Measurements from ENCODE around the gene CHCHD4. TPM values are rescaled to one million over a fixed set of nuclear protein-coding genes. Genes with fewer than 3 reads are reported as not detected.
"Not testable (repeated sequence)": the region's sequence is repeated elsewhere in the genome, so short reads cannot be mapped to it uniquely, and the experiment has no call there.

Gene CHCHD4
- total RNA-seq, 4 donors from 2014 or later = 14.5 to 32.9 (median 25.7) TPM

DNA sequence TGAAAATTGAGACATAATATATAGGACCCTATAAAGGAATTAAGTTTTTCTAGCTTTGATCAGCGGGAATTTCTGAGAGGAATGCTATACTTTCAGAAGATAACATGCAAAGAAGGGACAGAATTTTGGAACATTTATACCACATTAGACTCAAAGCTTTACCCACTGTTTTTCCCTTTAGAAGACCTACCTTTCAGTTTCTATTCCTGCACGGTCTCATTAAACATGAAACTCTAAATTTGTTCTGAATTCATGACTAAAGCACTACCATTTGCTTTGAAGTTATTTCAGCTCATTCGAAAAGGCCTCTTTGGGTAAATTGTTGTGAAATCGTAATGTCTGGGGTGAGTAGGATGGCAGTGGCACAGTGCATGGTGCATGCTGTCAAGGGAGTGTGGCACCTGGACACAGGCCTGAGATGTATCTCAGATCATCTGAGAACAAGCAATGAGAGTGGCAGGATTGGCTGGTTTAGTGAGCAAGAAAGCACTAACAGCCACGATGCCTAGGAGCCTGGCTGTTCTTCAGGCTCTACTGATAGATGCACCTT lies 42.5 kb downstream of the CHCHD4 start:
- WGBS, 2 donors (ENCODE audit: low coverage in 1 of 2) = 85 to 88% methylated on average over 5 of the region's 5 CpGs
- Histone ChIP-seq H3K4me1 (no peaks in the 10 kb centered on the region), H3K9me3 (no peaks in the 10 kb centered on the region), H3K27ac (no peak overlapping the region), H3K36me3 (no peaks in the 10 kb centered on the region), H3K27me3 (no peaks in the 10 kb centered on the region), H3K4me3 (no peak overlapping the region)
- no peak for ATAC-seq
- TF ChIP-seq POLR2AphosphoS5 (IDR thresholded peaks at IDR 0.05) = no peak
- TF ChIP-seq POLR2A (IDR thresholded peaks at IDR 0.05) = no peak

DNA sequence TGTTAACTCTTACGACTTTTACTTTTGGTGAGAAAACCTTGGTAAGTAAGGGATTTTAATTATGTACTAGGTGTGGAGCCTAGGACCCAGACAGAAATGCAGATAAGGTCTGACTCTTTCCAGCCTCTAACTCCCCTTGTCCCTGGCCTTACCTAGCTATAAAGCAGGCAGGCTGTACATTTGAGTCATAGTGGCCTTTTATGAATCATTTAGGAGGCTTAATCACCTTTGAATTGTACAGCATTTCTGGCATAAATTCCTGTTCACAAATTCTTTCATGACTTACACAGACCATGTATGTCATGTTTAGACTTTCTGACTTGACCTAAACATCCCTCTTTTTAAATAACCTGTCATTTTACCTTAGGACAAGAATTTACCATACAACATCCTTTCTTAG lies 47.4 kb downstream of the CHCHD4 start:
- Histone ChIP-seq H3K36me3 (no peaks in the 10 kb centered on the region), H3K4me3 (no peak overlapping the region), H3K9me3 (no peaks in the 10 kb centered on the region), H3K27ac (no peak overlapping the region), H3K27me3 (no peaks in the 10 kb centered on the region), H3K4me1 (no peaks in the 10 kb centered on the region)
- TF ChIP-seq, protein P1, sequence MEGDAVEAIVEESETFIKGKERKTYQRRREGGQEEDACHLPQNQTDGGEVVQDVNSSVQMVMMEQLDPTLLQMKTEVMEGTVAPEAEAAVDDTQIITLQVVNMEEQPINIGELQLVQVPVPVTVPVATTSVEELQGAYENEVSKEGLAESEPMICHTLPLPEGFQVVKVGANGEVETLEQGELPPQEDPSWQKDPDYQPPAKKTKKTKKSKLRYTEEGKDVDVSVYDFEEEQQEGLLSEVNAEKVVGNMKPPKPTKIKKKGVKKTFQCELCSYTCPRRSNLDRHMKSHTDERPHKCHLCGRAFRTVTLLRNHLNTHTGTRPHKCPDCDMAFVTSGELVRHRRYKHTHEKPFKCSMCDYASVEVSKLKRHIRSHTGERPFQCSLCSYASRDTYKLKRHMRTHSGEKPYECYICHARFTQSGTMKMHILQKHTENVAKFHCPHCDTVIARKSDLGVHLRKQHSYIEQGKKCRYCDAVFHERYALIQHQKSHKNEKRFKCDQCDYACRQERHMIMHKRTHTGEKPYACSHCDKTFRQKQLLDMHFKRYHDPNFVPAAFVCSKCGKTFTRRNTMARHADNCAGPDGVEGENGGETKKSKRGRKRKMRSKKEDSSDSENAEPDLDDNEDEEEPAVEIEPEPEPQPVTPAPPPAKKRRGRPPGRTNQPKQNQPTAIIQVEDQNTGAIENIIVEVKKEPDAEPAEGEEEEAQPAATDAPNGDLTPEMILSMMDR (IDR thresholded peaks at IDR 0.05) = no peak
- 75 to 100% methylated on average over 1 of the region's 1 CpG for WGBS, 2 donors (ENCODE audit: low coverage in 1 of 2)
- ATAC-seq = no peak

DNA sequence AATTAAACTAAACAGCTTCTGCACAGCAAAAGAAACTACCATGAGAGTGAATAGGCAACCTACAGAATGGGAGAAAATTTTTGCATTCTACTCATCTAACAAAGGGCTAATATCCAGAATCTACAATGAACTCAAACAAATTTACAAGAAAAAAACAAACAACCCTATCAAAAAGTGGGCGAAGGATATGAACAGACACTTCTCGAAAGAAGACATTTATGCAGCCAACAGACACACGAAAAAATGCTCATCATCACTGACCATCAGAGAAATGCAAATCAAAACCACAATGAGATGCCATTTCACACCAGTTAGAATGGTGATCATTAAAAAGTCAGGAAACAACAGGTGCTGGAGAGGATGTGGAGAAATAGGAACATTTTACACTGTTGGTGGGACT lies 49.4 kb downstream of the CHCHD4 start:
- H3K36me3 ChIP-seq, H3K4me3 ChIP-seq, ATAC-seq, H3K4me1 ChIP-seq, H3K9me3 ChIP-seq, H3K27me3 ChIP-seq, H3K27ac ChIP-seq: not testable (repeated sequence)
- WGBS, 2 donors (ENCODE audit: low coverage in 1 of 2) = 73 to 90% methylated on average over 2 to 3 of the region's 3 CpGs

DNA sequence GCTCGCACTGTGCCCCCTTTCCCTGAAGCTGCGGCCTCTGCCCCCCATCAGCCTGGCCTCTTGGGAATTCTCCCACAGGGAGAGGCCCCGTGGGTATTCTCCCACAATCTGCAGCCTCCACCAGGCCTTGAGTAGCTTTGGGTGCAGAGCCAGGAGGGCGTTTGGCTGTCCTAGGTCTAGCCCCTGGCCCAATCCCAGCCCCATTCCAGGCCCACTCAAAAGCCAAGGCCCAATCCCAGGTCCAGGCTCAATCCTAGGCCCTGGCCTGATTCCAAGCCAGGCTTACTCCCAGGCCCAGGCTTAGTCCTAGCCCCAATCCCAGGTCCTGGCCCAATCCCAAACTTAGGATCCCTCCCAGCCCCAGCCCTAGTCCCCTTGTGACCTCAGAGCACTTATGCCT lies 59.8 kb downstream of the CHCHD4 start:
- H3K9me3 ChIP-seq = peaks cover 0 to under 1% (median 0%) of the 10 kb centered on the region in 3 donors
- no peaks in the 10 kb centered on the region for H3K36me3 ChIP-seq
- no peaks in the 10 kb centered on the region for H3K4me1 ChIP-seq
- TF ChIP-seq, protein P1 (IDR thresholded peaks at IDR 0.05) = no peak
- TF ChIP-seq POLR2AphosphoS5 (IDR thresholded peaks at IDR 0.05) = no peak
- no peak for TF ChIP-seq EP300 (IDR thresholded peaks at IDR 0.05)
- no peak for TF ChIP-seq POLR2A (IDR thresholded peaks at IDR 0.05)
- H3K4me3 ChIP-seq = no peak overlapping the region
- no CpG with 5 or more reads among the region's 4 CpGs for WGBS, 2 donors (ENCODE audit: low coverage in 1 of 2)
- no peaks in the 10 kb centered on the region for H3K27me3 ChIP-seq
- no peak for ATAC-seq
- H3K27ac ChIP-seq = no peak overlapping the region

DNA sequence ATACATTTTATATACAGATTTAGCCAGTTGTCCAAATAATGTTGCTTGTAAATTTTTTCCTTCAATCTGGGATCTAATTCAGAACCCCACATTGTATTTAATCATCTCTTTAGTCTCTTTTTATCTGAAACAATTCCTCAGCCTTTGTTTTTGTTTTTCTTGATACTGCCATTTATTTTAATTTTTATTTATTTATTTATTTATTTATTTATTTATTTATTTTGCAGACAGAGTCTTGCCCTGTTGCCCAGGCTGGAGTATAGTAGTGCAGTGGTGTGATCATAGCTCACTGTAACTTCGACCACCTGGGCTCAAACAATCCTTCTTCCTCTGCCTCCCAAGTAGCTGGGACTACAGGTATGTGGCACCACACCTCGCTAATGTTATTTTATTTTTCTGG lies 61.5 kb downstream of the CHCHD4 start:
- Histone ChIP-seq H3K36me3 (no peaks in the 10 kb centered on the region), H3K27ac (no peak overlapping the region), H3K4me3 (no peak overlapping the region), H3K27me3 (no peaks in the 10 kb centered on the region), H3K4me1 (no peaks in the 10 kb centered on the region), H3K9me3 (no peaks in the 10 kb centered on the region)
- TF ChIP-seq, protein P1 (IDR thresholded peaks at IDR 0.05) = no peak
- TF ChIP-seq EP300 (IDR thresholded peaks at IDR 0.05) (no peak), POLR2AphosphoS5 (IDR thresholded peaks at IDR 0.05) (no peak), POLR2A (IDR thresholded peaks at IDR 0.05) (no peak)
- WGBS, 2 donors (ENCODE audit: low coverage in 1 of 2) = 72 to 100% methylated on average over 1 to 2 of the region's 2 CpGs
- no peak for ATAC-seq

Other genes with a start within 250 kb of the CHCHD4 start
- under 1 TPM in 2 of 4 donors, not detected in 2; 0.13 to 0.77 TPM for gene WNT7A, start 244.8 kb downstream of the CHCHD4 start, total RNA-seq
- 100 to 1,000 TPM; 115 to 227 (median 183) TPM for gene TMEM43, start 182 bp upstream of the CHCHD4 start, total RNA-seq
- 10 to 100 TPM; 27.6 to 73.0 (median 34.4) TPM for gene XPC, start 53.7 kb upstream of the CHCHD4 start, total RNA-seq
- 10 to 100 TPM in 3 of 4 donors, 1 to 10 TPM in 1; 7.9 to 15.6 (median 12.7) TPM for gene LSM3, start 53.9 kb upstream of the CHCHD4 start, total RNA-seq